H4 (cell line): ENCODE results near the gene CPNE4. TPM values are rescaled to one million over a fixed set of nuclear protein-coding genes. Genes with fewer than 3 reads are reported as not detected.

Experiments
- DNase-seq: peaks from one replicate; pipeline ENCODE4 v3.0.0-alpha.2; 2015; ENCODE audit warnings: low spot score
- total RNA-seq: library from RNA; depleted of rRNA; stranded (reverse); fragments of >200 nt; shearing (Covaris generic); gene quantifications from 2 replicates; pipeline ENCODE4 v1.2.3, GENCODE V29; 2014

CPNE4 gene
- total RNA-seq, 1 experiment from 2014 or later = 0.14 TPM

DNA sequence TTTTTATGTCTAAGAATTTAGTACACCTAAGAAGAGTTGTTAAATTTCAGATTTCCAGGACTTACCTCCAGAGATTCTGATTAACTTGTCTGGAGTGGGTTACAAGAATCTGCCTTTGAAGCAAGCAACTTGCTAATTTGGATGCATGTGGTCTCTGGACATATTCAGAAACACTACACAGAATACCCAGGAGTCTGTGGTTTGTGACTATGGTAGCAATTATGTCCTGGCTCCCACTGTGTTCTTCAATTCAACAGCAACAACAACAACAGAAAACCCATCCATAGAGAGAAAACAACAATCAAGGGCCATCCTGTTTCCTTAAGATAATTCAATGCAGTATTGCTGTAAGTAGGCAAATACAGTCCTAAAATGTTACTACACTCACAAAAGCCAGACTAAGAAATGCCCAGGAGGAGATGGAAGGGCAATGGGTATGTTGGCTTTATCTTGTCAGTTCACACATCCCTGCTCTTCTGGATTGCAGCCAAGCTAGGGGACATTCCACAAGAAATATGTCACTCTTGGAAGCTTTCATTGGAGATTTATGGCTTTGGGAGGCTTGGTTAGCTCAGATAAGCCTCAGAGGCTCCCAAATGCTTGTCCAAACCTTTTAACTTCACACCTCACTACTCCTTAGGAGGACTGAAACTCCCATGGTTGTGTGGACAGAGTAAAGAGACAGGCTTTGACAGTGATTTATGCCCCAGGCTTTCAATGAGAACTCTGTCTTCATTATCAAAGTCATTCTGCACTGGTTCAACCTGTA is 432.6 kb downstream of the CPNE4 start:
- no peak for DNase-seq

GRCh38 chr3:131597816-131598215 is 437.0 kb downstream of the CPNE4 start:
- DNase-seq = no peak

GRCh38 chr3:131596884-131597283 is 437.9 kb downstream of the CPNE4 start:
- DNase-seq = no peak

- peak; percentile 12 for DNase-seq
Observed at GRCh38 chr3:131591394-131592014, 443.3 kb downstream of the CPNE4 start.

DNA sequence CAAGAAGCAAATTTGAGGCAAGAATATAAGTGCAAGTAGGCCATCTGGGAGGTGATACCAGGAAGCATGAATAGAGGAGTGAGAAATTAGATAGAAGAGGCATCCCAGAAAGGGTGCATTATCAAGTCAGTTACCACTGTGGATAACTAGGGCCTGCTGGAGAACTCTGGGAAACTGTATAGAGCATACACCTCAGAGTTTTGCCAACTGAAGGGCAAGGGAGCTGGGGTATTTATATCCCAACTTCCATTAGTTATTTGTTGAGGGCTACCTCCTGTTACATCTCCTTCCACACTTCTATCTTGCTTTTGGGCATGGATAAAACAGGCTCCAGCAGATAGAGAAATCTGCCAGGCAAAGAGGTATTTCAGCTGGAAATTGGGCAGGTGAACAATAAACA is 448.5 kb downstream of the CPNE4 start:
- DNase-seq = no peak

DNA sequence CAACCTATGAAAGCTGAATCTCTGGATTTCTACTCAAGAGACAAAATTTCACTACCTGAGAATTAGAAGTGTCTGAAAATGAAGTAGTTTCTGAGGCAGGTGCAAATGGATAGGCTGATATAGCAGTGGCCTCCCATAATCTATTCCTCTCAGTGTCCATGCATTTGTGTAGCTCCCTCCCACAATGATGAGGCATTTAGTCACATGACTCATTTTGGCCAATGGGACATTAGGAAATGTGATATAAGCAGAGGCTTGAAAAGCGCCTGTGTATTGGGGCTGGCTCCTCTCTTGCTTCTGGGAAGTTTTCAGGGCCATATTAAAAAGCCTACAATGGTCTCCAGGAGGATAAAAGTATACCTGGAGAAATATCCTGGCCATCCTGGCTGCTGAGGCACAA is 452.4 kb downstream of the CPNE4 start:
- DNase-seq = no peak

DNA sequence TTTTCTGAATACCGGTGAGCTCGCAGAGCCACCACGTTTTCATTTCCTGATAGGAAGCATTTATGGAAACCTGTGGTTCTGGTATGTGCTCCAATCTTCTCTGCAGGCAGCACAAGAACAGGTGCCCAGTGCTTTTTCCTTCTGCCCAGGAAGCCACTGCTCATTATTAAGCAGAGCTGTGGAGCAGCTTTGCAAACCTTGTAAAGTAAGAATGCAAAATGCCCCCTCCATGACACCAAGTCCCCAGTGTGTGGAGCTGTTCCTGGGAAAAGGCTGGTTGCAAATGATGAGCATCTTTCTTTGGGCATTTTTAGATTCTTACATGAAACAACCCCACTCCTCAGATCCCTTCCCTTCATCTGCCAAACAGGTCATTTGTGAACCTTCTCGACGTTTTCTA is 466.4 kb downstream of the CPNE4 start:
- DNase-seq = no peak

- DNase-seq = no peak
Observed at GRCh38 chr3:131564812-131565211, 470.0 kb downstream of the CPNE4 start.

DNA sequence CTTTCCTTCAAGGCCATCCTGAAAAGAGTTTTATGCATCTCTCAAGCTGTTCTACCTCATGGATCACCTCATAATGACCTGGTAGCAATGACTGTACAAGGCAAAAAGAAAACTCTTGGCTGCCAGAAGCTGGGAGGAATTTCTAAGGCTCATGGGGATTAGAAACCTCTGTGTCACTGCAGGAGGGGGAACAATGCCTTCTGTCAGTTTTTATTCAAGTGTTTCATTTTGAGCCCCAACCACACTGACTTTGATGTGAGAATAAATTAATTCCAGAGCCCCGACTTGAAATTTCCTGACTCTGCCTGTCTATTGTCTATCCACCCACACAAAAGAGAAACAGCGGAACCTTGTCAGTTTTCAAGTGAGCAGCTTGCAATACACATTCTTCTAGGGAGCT is 473.3 kb downstream of the CPNE4 start:
- DNase-seq = no peak

GRCh38 chr3:131560795-131561194 is 474.0 kb downstream of the CPNE4 start:
- DNase-seq = no peak

DNA sequence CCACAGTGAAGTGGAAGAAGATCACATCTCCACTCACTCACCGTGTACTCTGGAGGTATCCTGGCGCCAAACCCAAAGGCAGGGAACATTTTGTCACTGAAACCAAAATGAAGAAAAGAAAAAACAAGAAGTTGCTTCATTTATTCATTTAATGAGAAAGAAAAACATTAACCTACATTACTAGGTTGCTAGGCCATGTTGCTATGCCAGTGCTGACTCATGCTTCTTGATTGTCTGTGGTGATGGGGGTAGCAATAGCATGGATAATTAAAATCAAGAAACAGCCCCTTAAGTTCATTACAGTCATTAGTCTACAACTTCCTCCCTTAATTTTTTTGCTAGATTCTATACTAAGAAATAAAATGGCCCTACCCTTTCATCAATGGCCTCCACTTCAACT is 479.4 kb downstream of the CPNE4 start:
- no peak for DNase-seq

DNA sequence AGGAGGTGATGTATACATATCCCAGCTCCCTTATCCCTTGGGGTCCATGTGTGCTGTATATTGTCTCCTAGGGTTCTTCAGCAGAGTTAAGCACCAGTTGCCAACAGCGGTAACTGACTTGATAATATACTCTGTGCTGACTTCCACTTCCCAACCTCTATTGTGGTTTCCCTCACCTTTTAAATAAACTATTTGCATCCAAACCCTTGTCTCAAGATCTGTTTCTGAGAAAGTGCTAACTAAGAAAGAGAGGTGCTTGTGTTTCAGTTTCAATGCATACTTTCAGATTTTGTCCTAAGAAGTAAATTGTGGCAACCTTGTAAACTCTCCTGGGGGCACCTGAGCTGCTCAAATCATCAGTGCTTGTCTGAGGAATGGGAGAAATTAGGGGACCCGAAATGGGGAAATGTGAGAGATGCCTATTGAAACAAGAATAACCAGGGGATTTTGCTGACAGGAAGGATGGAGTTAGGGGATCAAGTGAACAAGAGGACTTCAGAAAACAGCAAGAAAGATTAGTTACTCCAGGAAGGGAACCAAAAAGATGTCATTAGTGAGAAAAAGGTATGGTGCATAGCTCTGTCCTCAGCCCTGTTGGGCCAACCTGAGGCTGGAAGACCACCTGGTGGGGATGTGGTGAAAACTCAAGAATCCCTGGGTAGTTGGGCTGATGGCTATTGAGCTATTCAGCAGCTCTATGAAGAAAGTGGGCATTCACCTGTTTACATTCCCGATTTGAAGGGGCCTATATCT is 481.1 kb downstream of the CPNE4 start:
- no peak for DNase-seq

- DNase-seq = no peak
Observed at GRCh38 chr3:131551761-131552160, 483.1 kb downstream of the CPNE4 start.

- DNase-seq = no peak
Observed at GRCh38 chr3:131550562-131551465, 484.0 kb downstream of the CPNE4 start.

DNA sequence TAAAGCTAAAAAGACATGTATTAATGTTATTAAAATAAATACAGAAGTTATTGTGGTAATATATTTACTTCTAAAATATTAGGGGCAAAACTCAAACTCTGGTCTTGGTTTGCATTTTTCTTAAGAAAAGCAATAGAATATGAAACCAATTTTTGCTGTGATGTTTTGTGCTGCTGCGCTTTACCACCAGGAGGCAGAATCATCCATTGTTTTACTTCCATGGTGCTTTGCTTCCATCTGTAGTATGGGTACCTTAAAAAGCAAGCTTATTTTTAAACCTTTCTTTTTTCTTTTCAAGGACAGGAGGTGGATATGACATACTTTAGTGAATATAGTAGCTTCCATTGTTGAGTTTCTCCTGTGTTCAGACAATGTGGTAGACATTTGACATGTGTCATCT is 485.5 kb downstream of the CPNE4 start:
- no peak for DNase-seq

- DNase-seq = no peak
Observed at GRCh38 chr3:131547585-131547984, 487.2 kb downstream of the CPNE4 start.

DNA sequence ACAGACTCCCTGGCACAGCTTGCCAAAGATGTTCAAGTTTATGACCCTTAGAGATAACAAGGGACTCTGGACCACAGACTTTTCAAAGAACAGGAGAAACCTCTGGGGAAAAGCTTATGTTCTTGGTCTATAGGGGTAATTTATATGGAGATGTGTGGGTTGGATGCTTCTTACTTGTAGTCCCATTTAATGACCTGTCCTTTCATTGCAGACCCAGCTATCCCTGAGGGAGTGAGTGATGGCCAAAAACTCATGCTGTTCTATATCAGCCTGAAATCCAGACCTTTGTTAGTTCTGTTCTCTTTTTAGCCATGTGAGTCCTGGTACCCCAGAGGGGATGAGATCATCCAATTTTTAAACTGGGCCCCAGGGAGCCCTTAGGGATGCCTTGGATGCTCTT is 488.4 kb downstream of the CPNE4 start:
- no peak for DNase-seq

- no peak for DNase-seq
Observed at GRCh38 chr3:131544557-131544956, 490.3 kb downstream of the CPNE4 start.

DNA sequence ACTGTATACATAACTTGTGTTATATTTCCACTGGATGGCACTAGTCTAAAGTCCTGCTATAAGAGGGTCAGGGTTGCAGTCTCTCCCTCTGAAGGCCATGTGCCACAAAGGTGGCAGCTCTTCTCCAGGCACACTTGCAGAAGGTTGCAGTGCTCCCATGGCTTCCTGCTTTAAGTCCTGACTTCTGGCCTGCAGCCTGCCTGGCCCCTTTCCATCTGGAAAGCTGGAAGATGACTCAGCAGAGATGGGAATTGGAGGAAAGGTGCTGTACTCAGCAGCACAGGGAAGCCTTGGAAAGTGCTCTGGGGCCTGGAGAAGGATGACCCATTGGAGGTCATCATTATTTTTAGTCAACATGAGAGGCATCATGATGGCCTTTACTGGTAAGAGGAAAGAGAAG is 491.1 kb downstream of the CPNE4 start:
- peak; percentile 88 for DNase-seq

GRCh38 chr3:131541288-131541687 is 493.5 kb downstream of the CPNE4 start:
- no peak for DNase-seq

DNA sequence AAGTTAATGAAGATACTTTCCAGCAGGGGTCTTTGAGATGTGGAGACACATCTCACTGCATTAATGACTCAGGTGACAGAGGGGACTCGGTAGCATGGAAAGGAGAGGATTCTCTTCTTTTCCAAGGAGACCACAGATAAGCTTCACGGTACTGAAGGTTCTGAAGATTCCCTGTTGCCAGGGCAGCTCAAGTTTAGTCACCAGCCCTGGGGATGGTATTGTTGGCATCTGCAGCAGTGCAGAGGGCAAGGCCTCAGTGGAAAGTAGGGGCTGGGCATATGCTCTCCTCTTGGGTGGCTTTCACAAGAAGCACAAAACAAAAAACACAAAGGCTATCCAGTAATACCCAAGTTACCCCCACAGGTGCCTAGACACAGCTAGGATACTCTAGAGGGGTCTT is 494.0 kb downstream of the CPNE4 start:
- DNase-seq = no peak

GRCh38 chr3:131540143-131540542 is 494.7 kb downstream of the CPNE4 start:
- DNase-seq = no peak
